SW480 (cell line): ENCODE results near the gene LDLRAD4.
A peak's percentile ranks its signal among the peaks of the same experiment; 100 is the strongest.

ENCODE experiments used
- DNase-seq: peaks from one replicate; pipeline ENCODE4 v3.0.0-alpha.2; 2016; ENCODE audit warnings: low spot score

LDLRAD4 gene

GRCh38 chr18:13551305-13551603 lies 332.7 kb downstream of the LDLRAD4 start:
- DNase-seq, result no peak

DNA sequence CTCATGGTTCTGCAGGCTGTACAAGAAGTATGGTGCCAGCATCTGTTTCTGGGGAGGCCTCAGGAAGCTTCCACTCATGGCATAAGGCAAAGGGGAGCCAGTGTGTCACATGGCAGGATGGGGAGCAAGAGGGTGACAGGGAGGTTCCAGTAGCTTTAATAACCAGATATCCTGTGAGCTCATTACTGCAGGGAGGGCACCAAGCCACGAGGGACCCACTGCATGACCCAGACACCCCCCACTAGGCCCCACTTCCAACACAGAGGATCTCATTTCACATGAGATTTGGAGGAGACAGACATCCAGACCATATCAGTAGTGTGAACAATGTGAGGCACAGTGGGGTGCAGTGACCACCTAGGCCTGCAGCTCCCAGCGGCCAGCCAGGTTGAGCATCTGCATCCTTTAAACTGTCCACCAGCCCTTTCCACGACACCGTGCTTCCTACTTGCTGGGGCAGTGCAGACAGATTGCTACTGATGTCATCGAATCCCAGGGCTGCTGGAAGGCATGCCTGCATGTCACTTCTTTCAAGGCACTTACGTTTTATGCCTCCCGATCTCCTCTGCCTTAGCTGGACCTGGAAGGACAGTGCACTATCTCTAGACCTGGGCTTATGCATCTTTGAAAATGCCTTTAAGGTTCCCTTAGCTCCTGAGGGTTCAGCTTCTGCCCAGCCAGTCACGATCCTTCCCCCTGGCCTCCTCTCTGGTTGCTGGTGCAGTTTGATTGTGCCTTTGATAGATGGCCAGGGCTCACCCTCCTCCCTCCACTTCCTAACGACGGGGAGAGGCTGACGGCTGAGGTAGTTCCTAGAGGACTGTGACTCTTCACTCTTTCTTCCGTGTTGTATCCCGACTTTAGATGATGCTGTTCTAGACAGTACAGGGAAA lies 333.5 kb downstream of the LDLRAD4 start:
- no peak for DNase-seq

DNA sequence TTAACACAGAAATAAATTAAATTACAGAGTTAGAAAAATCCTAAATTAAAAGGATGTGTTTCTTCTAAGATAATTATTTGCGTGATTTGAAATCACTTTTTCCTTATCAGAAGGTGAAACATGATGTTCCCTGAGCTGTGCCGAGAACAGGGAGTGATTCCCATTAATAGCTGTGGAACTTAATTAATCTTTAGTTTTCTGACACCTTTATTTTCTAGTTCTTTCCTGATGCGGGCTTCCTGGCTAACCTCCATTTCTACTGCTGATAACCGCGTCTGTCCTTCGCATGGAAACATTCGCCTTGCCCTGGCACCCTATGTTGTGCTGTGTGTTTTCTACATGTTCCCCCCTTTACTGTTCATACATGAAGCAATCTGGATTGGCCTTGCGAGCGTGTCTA lies 334.9 kb downstream of the LDLRAD4 start:
- no peak for DNase-seq

- no peak for DNase-seq
These were observed 336.6 kb downstream of the LDLRAD4 start for GRCh38 chr18:13555192-13555591.

GRCh38 chr18:13555865-13556264 lies 337.3 kb downstream of the LDLRAD4 start:
- DNase-seq, result no peak

- DNase-seq, result no peak
These were observed 337.9 kb downstream of the LDLRAD4 start for GRCh38 chr18:13556502-13556901.

- DNase-seq, result peak; percentile 42
These were observed 339.6 kb downstream of the LDLRAD4 start for GRCh38 chr18:13558124-13558523.

DNA sequence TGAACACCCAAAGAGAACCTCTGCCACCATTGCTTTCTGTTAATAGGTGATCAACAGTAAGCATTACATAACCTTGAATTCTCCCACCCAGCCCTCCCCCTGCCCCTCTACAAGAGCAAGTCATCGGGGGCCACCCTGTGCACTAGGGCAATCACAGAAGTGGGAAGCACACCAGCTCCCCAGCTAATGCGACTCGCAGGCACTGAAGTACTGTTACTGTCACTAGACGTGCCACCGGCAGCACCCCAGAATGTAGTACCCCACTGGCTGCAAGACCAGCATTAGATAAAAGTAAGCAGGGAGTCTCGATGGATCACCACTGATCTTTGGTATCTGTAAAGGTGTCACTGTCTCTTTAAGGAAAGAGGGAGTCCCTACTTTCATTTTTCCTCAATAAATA lies 340.2 kb downstream of the LDLRAD4 start:
- no peak for DNase-seq

DNA sequence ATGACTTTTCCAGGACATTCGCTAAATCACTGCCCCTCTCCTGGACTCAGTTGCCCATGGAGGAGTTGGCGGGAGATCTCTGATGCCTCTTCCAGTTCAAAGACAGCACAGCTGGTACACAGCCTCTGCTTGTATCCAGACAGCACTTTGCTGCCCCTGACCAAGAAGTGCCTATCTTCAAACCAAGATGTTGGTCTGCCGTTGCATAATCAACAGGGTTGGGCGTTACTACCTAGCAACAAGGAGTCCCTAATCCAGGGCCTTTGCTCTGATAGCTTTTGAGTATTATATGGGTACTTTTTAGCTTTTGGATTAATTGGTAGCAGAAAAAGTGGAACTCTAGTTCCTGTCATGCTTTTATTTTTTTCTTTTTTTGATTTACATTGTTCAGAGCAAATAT lies 341.2 kb downstream of the LDLRAD4 start:
- DNase-seq, result no peak

GRCh38 chr18:13560306-13560705 lies 341.7 kb downstream of the LDLRAD4 start:
- no peak for DNase-seq

DNA sequence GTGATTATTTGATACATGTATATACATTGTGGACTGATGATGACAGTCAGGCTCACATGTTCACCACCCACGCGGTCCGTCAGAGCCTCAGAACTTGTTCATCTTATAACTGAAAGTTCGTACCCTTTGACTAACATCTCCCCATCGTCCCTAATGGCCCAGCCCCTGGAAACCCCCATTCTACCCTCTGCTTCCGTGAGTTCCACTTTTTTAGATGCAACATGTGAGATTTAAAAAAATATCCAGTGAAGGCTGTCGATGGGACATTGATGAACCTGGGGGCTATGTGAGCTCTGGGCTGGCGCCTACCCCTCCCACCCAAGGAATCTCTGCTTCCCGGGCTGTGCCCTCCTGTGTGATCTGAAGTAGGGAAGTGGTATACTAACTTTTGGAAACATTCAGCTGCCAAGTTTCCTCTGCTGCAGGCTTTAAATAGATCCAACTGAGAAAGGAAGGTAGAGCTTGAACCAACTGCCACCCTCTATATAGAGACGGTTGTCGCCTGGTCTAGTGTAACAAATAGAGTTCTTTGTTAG lies 344.0 kb downstream of the LDLRAD4 start:
- no peak for DNase-seq

DNA sequence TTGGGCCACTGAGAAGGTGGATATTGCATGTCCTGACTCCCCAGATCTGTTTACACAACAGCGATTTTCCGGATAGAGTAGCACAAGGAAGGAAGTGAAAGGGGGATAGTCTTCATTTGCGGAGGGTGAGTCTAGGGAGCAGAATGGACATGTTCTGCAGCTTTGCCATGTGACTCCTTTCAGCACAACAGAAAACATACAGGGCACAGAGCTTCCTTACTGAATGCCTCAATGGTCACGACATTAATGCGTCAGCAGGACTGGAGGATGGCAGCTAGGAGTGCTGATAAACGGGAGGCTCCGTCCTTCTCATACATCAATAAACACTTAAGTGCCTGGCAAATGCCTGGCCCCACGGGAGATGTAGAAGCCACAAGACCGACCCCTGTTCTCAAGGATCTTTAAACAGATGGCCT lies 344.8 kb downstream of the LDLRAD4 start:
- DNase-seq, result no peak

GRCh38 chr18:13564579-13564978 lies 346.0 kb downstream of the LDLRAD4 start:
- DNase-seq, result no peak

GRCh38 chr18:13565228-13565627 lies 346.7 kb downstream of the LDLRAD4 start:
- no peak for DNase-seq

DNA sequence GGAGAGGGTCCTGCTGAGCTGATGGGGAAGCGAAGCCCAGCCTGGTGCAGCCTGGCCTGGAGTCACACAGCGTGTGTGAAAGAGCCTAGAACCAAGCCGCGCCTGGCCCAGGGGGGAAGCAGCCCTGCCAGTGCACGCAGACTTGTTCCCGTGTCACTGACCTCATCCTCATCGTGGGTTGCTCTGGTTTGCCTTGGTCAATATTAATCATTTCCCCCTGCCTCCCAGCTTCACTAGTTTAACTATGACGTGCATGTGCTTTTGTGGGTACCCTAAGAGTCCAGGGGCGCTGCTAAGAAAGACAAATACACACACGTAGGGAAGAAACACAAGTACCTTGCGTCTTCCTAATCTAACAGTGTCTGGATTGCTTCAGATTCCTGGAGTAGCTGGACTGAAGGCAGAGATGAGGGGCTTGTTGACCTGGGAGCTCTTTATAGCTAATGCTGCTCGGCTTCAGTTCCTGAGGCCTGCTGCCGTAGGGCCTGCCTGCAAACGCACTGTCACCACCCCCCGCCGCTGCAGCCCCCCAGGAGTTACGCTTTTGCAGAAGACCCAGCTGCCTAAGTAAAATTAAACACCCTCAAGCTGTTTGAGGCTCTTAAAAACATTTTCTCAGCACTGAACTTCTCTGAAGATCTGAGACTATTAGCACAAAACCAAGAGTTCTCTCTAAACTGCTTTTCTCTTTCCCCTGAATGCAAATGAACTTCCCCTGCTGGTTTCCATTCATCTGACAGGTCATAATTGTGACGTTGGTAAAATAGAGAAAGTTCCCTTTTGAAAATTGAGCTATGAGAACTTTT lies 348.6 kb downstream of the LDLRAD4 start:
- no peak for DNase-seq

DNA sequence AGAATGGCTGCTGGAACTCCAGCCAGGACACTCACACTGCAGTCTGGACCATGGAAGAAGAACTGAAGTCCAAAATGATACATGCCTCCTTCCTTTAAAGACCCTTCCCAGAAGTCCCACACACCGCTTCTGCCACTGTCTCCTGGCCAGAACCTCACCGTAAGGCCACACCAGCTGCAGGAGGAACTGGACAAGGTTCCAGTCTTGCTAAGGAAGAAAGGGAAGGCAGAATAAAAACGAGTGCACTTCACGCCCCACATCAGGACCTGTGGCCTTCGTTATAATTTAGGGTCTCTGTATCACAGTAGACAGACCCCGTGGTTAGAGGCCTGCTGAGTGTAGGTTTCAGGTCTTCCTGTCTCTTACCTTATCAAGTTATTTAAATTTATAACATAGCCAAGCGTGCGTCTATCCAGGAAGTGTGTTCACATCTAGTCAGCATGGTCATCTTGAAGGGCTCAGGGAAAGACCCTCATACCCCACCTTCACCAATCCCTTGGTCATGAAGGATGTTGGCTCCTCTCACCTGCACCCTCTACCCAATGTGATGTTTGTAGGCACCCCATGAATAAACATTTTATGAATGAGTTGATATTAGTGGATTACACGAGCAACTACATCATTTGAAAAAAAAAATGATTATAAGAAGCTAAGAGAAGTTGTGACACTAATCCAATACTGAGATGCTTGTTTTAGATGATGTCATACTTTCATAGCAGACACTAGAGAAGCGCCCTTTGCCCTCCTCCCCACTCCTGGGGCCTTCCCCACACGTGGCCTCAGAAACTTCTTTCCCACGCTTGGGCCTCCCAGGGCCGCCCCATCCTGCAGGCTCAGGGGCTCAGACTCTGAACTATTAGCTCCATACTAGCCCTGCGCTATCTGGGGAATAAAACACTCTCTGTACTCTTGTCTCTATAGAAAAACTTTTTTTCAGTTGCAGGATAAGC lies 350.2 kb downstream of the LDLRAD4 start:
- no peak for DNase-seq

DNA sequence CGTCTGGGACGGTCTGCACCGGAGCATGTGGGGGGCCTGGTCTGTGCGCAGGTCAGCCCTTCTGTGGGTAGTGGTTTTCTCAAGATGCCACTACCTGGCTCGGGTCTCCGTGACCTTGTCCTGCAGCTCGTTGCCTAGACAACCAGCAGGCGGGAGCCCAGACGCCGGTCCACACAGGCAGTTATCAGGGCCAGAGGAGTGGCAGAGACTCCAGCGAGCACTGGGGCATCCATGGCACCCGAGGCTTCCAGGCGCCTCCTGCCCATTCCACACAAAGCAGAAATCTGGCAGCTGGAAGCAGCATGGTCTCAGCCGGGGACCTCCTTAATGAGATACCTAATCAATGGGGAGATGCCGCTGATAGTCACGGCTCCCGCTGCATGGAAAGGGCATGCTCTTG lies 351.7 kb downstream of the LDLRAD4 start:
- no peak for DNase-seq

DNA sequence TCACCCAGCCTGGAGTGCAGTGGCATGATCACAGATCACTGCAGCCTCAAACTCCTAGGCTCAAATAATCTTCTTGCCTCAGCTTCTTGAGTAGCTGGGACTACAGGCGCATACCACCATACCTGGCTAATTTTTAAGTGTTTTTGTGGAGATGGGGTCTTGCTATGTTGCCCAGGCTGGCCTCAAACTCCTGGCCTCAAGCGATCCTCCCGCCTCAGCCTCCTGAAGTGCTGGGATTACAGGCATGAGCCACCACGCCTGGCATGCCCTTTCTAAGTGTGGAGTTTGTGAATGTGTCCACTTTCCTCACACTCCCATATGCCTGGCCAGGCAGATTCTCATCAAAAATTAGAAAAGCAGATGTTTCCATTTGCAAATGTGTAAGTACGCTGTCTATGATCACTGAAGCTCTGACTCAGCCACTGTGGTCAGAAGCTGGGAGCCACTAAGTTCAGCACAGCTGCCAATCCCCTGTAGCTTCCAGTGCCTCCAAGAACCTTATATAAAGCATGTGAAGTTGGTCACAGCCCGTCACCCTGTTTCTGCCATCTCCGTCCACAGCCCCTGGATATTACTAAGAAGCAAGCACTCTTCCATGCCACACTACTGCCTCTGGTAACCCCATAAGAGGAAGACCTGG lies 352.4 kb downstream of the LDLRAD4 start:
- no peak for DNase-seq

GRCh38 chr18:13572148-13572547 lies 353.6 kb downstream of the LDLRAD4 start:
- no peak for DNase-seq

DNA sequence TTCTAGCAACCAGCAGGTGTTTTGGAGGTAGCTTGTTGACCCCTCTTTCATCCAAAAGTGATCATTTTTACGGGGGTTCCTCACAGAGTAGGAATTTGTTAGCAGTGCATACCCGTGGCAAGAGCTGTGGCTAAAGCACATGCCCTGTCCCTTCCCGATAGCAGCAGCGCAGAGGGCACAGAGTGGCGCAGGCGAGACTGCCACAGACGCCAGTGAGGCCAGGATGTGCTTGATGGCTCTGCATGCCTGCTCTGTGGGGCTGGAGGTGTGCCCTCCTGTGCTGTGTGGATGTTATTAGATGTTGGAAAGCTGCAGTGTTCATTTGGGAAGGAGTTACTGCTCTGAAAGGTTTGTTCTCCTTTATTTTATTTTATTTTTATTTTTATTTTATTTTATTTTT lies 354.2 kb downstream of the LDLRAD4 start:
- DNase-seq, result no peak

GRCh38 chr18:13573750-13574149 lies 355.2 kb downstream of the LDLRAD4 start:
- no peak for DNase-seq

- DNase-seq, result no peak
These were observed 355.8 kb downstream of the LDLRAD4 start for GRCh38 chr18:13574355-13574754.
